A549 treated with dexamethasone at 1 μM for 4 hours (cell line): ENCODE data around the gene SMARCA4. TPM values are rescaled to one million over a fixed set of nuclear protein-coding genes. Genes with fewer than 3 reads are reported as not detected.

Experiments
- total RNA-seq: library from RNA; stranded (reverse); fragments of 200-300 nt; extraction: Qiagen RNA extraction; gene quantifications from 5 replicates; pipeline ENCODE4 v1.2.3, GENCODE V29; 2022

Gene SMARCA4
- total RNA-seq = 7.3 to 9.8 TPM (median 8.9 TPM) in 5 replicates

GRCh38 chr19:10960314-10961072 is at the start of gene SMARCA4:
Gene SMARCA4 (plus strand): TSS chr19:10961030. CDS start chr19:10984152, 23,122 bp downstream.

GRCh38 chr19:10928563-10929401 is 32.0 kb upstream of the SMARCA4 start, which contains the start of the genes TIMM29 and YIPF2:
Gene TIMM29 (plus strand): TSS chr19:10928811. CDS start chr19:10928823, 12 bp downstream.
Gene YIPF2 (minus strand): TSS chr19:10928639. CDS start chr19:10928410, 229 bp downstream.

GRCh38 chr19:11089254-11090013 is 128.6 kb downstream of the SMARCA4 start, which contains the start of gene LDLR:
Gene LDLR (plus strand): TSS chr19:11089463. CDS start chr19:11089549, 86 bp downstream.

Other genes starting within 250 kb of the SMARCA4 start
- gene DNM2, start 243.0 kb upstream of the SMARCA4 start, total RNA-seq = 42.4 to 60.9 TPM (median 58.5 TPM) in 5 replicates
- gene TMED1, start 124.8 kb upstream of the SMARCA4 start, total RNA-seq = 23.3 to 25.0 TPM (median 23.7 TPM) in 5 replicates
- 0.07 to 0.18 TPM (median 0.14 TPM) in 4 of 5 replicates, not detected in the other for gene C19orf38, start 112.6 kb upstream of the SMARCA4 start, total RNA-seq
- gene CARM1, start 89.5 kb upstream of the SMARCA4 start, total RNA-seq = 36.7 to 54.6 TPM (median 52.1 TPM) in 5 replicates
- 13.3 to 23.3 TPM (median 20.9 TPM) in 5 replicates for gene YIPF2, start 32.4 kb upstream of the SMARCA4 start, total RNA-seq
- gene TIMM29, start 32.2 kb upstream of the SMARCA4 start, total RNA-seq = 13.3 to 17.4 TPM (median 15.2 TPM) in 5 replicates
- 19.5 to 28.1 TPM (median 26.0 TPM) in 5 replicates for gene LDLR, start 128.4 kb downstream of the SMARCA4 start, total RNA-seq
- gene SPC24, start 194.8 kb downstream of the SMARCA4 start, total RNA-seq = 18.4 to 25.5 TPM (median 23.5 TPM) in 5 replicates
- gene KANK2, start 236.5 kb downstream of the SMARCA4 start, total RNA-seq = 38.3 to 59.6 TPM (median 57.9 TPM) in 5 replicates